ENCODE results near the gene VWA1. TPM values are rescaled to one million over a fixed set of nuclear protein-coding genes. Genes with fewer than 3 reads are reported as not detected.
A peak's percentile ranks its signal among the peaks of the same experiment; 100 is the strongest.

VWA1 gene
- total and polyA plus RNA-seq, 2 donors from 2014 or later = 103 to 116 TPM

DNA sequence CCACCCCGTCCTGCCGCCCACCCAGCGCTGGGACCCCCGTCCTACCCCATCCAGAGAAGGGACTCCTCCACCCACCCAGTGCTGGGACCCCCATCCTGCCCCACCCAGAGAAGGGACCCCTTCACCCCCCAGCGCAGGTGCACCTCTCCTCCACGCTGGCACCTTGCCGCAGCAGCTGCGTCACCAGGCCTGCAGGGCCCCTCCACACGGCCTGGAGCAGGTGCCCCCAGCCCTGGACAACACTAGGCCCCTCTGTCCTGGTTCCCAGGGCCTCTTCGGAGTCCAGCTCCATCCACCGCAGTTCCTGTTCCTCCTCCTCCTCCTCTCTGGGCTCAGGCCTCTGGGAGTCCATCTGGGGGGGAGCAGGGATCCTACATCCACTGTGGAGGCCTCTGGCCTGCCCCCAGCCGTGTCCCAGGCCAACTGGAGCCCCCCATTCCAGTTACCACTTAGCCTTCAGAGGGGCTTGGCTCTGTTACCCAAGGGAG, 14.8 kb upstream of the VWA1 start:
- H3K9ac ChIP-seq (ENCODE audit: low read length in 3 of 3) = no peak overlapping the region
- FAIRE-seq = no peak
- intact Hi-C loops (cut with DNase I) = no loop called here
- peak in 2 of 5 donors; percentile 68 to 72 for DNase-seq
- H3K36me3 ChIP-seq (ENCODE audit: control insufficient read depth in 2 of 3, insufficient read depth in 3 of 3, low read length in 3 of 3) = no peaks in the 10 kb centered on the region
- H3K27ac ChIP-seq (ENCODE audit: low read depth in 2 of 2, low read length in 2 of 2) = no peak overlapping the region
- no peaks in the 10 kb centered on the region for H3K27me3 ChIP-seq (ENCODE audit: control insufficient read depth, insufficient read depth, low read length)
- H3K4me1 ChIP-seq (ENCODE audit: control insufficient read depth in 2 of 3, insufficient read depth in 2 of 3, low read depth in 1 of 3, low read length in 3 of 3) = peaks cover 0 to 6% (median 0%) of the 10 kb centered on the region in 3 donors
- TF ChIP-seq CTCF (IDR thresholded peaks at IDR 0.05; ENCODE audit: borderline replicate concordance, extremely low read depth, insufficient read depth) = no peak
- H3K9me3 ChIP-seq (ENCODE audit: control insufficient read depth in 2 of 3, insufficient read depth in 1 of 3, low read length in 3 of 3) = no peaks in the 10 kb centered on the region
- H3K4me3 ChIP-seq (ENCODE audit: low read length in 3 of 3) = no peak overlapping the region

GRCh38 chr1:1421147-1421906, 14.2 kb upstream of the VWA1 start, which contains the start of gene ANKRD65:
Gene ANKRD65, minus strand, starts transcription at chr1:1421276. Its CDS starts 271 bp downstream, at chr1:1421005.
- H3K9ac ChIP-seq (ENCODE audit: low read length in 3 of 3) = no peak within 1 kb of the TSS
- H3K4me3 ChIP-seq (ENCODE audit: low read length in 3 of 3) = no peak within 1 kb of the TSS
- no peak within 1 kb of the TSS for H3K27ac ChIP-seq (ENCODE audit: low read depth in 2 of 2, low read length in 2 of 2)
- intact Hi-C loops (cut with DNase I) = no loop called here
- peak in 2 of 5 donors; percentile 60 for DNase-seq
- TF ChIP-seq CTCF (IDR thresholded peaks at IDR 0.05; ENCODE audit: borderline replicate concordance, extremely low read depth, insufficient read depth) = no peak
- no peaks in the 10 kb centered on the region for H3K27me3 ChIP-seq (ENCODE audit: control insufficient read depth, insufficient read depth, low read length)
- no peaks in the 10 kb centered on the region for H3K9me3 ChIP-seq (ENCODE audit: control insufficient read depth in 2 of 3, insufficient read depth in 1 of 3, low read length in 3 of 3)
- H3K4me1 ChIP-seq (ENCODE audit: control insufficient read depth in 2 of 3, insufficient read depth in 2 of 3, low read depth in 1 of 3, low read length in 3 of 3) = peaks cover 0 to 6% (median 0%) of the 10 kb centered on the region in 3 donors
- no peaks in the 10 kb centered on the region for H3K36me3 ChIP-seq (ENCODE audit: control insufficient read depth in 2 of 3, insufficient read depth in 3 of 3, low read length in 3 of 3)
- FAIRE-seq = no peak

- Histone ChIP-seq H3K27ac (ENCODE audit: low read depth in 2 of 2, low read length in 2 of 2) (no peak overlapping the region), H3K4me1 (ENCODE audit: control insufficient read depth in 2 of 3, insufficient read depth in 2 of 3, low read depth in 1 of 3, low read length in 3 of 3) (peaks cover 0 to 6% (median 0%) of the 10 kb centered on the region in 3 donors)
These were observed 13.5 kb upstream of the VWA1 start for GRCh38 chr1:1421907-1422464.

More at GRCh38 chr1:1421907-1422464, 13.5 kb upstream of the VWA1 start:
- intact Hi-C loops (cut with DNase I) = no loop called here
- FAIRE-seq = no peak
- no peak overlapping the region for H3K4me3 ChIP-seq (ENCODE audit: low read length in 3 of 3)
- no peak overlapping the region for H3K9ac ChIP-seq (ENCODE audit: low read length in 3 of 3)
- peak in 1 of 5 donors; percentile 54 for DNase-seq
- H3K27me3 ChIP-seq (ENCODE audit: control insufficient read depth, insufficient read depth, low read length) = no peaks in the 10 kb centered on the region
- H3K9me3 ChIP-seq (ENCODE audit: control insufficient read depth in 2 of 3, insufficient read depth in 1 of 3, low read length in 3 of 3) = no peaks in the 10 kb centered on the region
- no peak for TF ChIP-seq CTCF (IDR thresholded peaks at IDR 0.05; ENCODE audit: borderline replicate concordance, extremely low read depth, insufficient read depth)
- no peaks in the 10 kb centered on the region for H3K36me3 ChIP-seq (ENCODE audit: control insufficient read depth in 2 of 3, insufficient read depth in 3 of 3, low read length in 3 of 3)

All from kidney (tissue), 14 donors.